ENCODE results near the gene FGF6.

The FGF6 gene

GRCh38 chr12:4387607-4388006, 58.0 kb downstream of the FGF6 start:
- H3K4me3 ChIP-seq (ENCODE audit: low read length), result no peak overlapping the region
- DNase-seq (ENCODE audit: low read depth, low spot score), result no peak

DNA sequence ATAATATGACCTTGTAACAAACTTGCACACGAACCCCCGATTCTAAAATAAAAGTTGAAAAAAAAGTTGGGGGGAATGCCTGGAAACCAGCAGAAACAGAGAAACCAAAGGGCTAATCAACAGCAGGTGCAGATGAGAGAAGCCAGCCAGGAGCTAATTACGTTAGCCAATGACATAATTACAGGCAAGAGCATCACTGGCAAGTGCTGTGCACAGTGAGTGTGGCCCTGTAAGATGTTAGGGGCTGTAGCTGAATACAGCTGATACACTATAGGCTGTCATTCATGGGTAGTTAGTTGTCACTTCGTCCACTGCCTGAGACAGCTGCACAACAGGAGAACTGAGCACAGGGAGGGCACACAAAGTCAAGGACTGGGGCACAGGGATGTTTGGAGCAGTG, 58.8 kb downstream of the FGF6 start:
- DNase-seq (ENCODE audit: low read depth, low spot score), result no peak
- no peak overlapping the region for H3K4me3 ChIP-seq (ENCODE audit: low read length)

Measured in Jurkat, Clone E6-1 (cell line).